GM03348 (cell line): Measurements from ENCODE around the gene SLC66A3.

ENCODE experiments used
- DNase-seq: peaks from one replicate; pipeline ENCODE4 v3.0.0; 2012; ENCODE audit warnings: low spot score

Gene SLC66A3

DNA sequence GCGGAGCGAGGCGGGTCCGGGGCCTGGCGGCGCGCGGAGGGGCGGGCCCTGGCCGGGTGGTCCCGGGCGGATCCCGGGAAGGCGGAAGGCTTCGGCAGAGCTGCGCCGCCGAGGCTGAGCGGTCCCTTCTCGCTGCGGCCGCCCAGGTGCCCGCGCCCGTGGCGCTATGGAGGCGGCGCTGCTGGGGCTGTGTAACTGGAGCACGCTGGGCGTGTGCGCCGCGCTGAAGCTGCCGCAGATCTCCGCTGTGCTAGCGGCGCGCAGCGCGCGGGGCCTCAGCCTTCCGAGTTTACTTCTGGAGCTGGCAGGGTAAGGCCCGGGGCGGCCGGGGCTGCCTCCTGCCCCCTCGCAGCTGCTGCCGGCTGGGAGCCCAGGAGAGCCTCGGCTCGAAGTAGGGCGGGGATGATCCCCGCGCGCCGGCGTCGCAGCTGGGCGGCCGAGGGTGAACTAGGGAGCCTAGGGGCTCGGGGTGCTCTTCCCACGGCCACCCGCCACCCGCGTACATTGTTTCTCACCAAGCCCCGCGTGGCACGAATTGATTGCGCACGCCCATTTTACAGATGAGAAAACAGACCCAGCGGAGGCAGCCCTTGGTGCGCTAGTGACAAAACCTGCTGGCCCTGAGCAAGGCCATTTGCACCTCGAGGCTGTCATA is at the start of gene SLC66A3:
SLC66A3 (plus strand) TSS at position 87 of the 655 bp plus-strand sequence; CDS start at position 167, 80 bp downstream.
- no peak for DNase-seq

DNA sequence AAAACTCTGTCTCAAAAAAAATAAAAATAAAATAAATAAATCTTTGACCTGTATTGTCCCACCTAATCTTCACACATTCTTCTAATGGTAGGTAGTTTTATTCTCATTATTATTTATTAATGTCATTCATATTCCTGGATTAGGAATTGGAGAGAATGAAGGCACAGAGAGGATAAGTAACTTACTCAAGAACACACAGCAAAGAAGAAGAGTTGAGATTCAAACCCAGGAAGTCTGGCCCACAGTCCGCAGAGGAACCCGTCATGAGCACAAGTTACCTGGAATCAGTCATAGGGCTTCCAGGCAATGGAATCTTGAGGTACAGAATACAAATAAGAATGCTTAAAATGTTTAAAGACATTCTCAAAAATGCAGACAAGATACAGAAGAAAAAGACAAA is 46.3 kb upstream of the SLC66A3 start:
- DNase-seq: no peak

DNA sequence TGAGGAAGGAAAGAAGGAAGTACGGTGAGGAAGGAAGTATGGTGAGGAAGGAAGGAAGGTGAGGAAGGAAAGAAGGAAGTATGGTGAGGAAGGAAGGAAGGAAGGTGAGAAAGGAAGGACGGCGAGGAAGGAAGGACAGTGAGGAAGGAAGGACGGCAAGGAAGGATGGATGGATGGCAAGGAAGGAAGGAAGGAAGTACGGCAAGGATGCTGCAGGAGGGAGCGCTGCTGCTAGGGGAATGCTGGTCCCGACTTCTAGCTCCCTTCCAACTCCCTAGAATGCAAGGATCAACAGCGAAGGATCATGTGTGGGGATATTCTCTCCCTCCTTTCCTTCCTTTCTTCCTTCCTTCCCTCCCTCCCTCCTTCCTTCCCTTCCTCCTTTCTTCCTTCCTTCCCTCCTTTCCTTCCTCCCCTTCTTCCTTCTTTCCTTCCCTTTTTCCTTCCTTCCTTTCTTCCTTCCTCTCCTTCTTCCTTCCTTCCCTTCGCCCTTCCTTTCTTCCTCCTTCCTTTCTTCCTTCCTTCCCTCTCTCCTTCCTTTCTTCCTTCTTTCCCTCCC is 42.3 kb upstream of the SLC66A3 start:
- DNase-seq: no peak

DNA sequence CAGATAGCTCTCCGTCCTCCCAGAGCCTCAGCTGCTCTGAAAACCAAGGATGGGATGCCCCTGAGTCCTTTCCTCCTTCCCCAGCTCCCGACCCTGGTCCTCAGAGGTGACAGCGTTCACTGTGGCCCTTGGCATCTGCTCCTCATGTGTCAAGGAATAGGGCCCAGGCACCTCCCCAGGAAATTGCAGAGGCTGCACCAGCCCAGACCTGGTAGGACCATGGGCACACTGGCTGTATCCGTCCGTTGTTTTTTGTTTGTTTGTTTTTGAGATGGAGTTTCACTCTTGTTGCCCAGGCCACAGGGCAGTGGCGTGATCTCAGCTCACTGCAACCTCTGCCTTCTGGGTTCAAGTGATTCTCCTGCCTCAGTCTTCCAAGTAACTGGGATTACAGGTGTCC is 37.5 kb upstream of the SLC66A3 start:
- no peak for DNase-seq

DNA sequence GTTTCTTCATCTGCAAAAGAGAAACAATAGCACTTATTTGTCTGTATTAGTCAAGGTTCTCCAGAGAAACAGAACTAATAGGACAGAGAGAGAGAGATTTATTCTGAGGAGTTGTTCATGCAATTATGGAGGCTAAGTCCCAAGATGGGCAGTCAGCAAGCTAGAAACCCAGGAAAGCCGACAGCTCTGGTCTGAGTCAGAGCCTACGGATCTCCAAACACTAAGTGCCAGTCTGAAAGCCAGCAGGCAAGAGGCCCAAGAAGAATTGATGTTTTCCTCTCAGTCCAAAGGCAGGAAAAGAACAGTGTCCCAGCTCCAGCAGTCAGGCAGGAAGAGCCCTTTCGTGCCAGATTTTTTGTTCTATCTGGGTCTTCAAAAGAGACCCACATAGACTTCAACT is 36.5 kb upstream of the SLC66A3 start:
- no peak for DNase-seq

DNA sequence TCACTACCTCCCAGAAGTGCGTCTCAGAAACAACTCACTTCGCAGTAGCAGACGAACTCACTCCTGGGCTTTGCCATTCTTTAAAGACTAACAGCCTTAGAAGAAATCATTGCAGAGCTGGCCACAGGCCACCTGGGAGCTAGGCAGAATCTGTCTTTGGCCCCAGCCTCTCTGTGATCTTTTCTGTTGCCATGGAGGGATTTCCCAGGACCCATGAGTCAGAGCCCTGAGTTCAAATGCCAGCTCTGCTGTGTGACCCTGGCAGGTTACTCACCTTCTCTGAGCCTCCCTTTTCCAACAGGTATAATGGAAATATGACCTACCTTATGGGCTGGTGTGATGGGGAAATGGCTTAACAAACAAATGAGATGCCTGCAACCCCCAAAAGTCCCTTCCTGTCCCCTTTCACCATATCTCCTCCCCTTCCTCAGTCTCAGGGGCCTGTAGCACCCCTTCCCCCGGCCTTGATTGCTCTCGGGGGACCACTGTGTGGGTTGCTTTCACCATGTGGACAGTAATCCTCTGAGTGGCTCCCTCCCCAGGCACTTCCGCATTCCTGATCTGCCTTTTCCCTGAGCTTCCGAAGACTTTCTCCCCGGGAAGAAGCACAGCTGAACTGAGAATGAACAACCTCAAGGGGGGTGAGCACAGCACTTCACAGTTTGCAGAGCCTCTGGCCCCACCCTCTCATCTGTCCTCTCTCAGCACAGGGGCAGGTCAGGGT is 34.0 kb upstream of the SLC66A3 start:
- DNase-seq: peak; percentile 54

DNA sequence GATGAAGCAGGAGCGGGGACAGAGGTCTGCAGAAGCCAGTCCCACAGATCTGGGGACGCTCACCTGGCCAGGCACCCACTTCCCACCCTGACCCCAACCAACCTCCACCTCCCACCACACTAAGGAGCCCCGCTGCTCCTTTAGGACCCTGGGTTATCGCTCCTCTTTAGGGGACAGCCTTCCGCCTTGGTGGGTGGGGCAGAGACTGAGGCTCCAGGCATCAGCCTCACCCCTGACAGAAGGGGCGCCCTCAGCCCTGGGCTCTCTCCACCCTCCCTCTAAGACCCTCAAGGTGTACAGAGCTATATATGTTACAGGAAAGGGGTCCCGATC is 33.5 kb upstream of the SLC66A3 start:
- DNase-seq: no peak

DNA sequence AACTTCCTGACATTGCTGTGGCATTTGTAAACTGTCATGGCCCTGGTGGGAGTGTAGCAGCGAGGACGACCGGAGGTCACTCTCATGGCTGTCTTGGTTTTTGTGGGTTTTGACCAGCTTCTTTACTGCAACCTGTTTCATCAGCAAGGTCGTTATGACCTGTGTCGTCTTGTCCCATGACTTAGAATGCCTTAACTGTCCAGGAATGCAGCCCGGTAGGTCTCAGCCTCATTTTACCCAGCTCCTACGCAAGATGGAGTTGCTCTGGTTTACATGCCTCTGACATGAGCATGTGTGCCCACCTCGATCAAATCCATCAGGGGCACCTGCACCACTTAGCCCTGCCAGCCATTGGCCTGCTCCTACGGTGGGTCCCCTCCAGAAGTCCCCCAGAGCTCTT is 32.9 kb upstream of the SLC66A3 start:
- DNase-seq: no peak

DNA sequence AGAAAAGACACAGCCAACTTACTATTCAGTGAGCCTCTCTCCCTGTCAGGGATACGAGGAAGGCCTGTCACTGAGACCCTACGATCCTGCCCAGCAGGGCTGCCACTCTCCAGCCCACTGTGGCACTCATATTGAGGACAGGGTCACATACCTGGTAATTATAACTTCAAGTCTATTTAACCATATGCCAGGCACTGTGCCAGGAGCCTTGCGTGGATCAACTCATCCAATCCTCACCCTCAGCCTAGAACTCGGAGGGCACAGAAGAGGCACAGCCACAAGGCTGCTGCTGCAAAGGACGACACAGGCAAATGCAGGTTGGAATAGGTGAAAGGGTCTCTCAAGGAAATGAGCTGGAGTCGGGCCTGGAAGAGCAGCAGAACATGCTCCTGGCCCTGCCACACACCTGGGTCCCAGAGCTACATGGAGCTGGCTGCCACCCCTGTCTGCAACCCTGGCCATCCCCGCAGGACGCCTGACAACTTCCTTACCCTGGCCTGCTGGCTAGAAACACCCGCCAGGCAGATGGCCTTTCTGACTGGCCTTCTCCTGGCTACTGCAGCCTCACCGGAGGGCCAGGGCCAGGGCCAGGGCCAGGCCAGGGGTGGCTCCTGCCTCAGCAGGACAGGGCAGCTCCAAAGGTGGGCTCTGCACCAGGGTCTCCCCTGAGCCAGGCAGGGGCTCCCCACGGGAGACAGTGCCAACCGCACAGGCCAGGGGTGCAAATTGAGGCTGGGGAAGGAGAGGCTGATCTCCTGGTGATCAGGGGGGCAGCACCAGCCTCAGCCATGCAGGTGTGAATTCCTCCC is 32.1 kb upstream of the SLC66A3 start:
- no peak for DNase-seq

DNA sequence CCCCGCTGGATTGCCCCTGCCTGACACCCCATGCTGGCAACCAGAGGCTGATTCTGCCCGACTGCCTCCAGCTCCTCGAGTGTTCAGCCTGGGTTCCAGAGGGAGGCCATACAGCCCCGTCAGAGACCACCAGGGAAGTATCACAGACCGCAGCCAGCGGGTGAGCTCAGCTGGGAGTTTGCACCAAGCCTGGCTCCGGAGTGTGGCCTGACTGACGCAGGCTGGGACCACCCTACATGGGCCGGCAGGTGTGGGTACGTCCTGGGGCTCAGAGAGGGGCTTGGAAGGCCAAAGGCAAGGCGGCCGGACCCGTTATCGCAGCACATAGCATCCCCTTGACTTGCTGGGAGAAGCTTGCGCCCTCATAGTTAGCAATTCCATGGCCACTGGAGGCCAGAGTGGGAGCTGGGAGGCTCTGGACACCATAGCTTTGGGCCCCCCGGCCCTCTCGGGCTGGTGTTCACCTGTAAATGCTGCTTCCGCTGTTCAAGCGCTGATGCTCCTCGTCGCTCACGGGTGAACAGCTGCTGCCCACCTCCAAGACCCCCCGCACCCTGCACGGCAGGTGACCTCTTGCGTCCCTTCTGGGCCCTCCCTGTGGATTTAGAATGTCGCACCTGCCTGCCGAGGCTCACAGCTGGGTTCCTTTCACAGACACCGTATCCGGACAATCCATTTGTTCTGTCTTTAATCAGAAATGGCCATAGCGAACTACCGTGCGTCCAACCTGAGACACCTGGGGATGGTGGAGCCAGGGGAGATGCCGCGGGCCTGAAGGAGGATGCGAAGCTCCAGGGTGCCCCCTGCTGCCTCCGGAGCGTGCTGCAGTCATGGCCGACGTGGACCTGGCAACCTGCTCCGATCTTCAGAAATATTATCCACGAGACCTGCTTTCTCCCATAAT is 31.2 kb upstream of the SLC66A3 start:
- DNase-seq: peak; percentile 86

DNA sequence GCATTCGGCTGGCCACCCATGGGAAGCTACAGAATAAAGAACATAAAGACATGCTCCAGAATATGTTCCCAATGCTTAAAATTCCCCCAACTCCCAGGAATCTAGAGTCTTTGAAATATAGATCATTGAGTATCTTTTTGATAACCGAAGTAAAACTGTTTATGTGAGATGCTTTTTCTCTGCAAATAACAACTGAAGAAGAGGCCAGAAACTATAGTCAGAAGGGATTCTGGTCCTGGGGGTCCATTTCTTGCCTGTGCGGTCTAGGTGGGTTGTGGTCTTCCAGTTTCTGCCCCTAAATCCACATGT is 30.6 kb upstream of the SLC66A3 start:
- no peak for DNase-seq

DNA sequence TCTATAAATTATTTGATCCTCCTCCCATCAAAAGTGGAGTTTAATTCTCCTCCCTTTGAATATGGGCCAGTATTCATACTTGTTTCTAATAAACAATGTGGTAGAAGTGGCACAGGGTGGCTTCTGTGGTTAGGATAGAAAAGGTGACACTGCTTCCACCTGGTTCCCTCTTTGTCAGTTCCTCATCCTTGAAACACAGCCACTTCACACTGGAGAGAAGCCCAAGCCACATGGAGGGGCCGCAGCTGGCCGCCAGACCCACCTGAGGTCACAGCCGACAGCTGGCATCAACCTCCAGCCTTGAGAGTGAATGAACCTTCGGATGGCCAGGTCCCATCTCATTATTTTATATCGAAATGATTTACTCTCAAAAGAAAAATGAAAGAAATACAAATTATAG is 27.5 kb upstream of the SLC66A3 start:
- DNase-seq: no peak

DNA sequence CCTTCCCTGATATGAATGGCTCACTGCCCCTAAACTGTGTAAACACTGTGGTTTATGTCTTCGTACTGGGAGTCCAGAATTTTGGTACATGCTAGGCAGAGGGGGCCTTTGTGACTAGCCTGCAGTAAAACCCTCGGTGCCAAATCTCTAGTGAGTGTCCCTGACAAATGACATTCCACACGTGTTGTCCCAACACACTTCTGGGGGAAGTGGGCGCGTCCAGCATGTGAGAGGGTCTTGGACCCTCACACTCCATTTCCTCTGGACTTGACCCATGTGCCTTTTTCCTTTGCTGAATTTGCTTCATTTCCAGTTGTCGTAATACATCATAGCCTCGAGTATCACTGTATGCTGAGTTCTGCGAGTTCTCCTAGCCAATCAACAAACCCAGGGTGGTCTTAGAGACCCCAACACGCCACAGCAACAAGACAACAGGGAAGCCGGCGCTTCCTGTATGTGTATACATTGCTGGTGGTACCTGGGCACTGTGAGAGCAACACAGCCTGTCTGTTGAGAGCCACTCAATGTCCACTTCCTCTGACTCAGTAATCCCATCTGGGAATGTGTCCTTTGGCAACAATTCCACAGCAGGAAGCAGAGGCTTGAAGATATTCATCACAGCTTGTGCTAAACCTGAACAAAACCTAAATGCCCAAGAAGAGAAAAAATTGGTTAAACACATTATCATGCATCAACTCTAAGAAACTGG is 26.9 kb upstream of the SLC66A3 start:
- peak; percentile 63 for DNase-seq

DNA sequence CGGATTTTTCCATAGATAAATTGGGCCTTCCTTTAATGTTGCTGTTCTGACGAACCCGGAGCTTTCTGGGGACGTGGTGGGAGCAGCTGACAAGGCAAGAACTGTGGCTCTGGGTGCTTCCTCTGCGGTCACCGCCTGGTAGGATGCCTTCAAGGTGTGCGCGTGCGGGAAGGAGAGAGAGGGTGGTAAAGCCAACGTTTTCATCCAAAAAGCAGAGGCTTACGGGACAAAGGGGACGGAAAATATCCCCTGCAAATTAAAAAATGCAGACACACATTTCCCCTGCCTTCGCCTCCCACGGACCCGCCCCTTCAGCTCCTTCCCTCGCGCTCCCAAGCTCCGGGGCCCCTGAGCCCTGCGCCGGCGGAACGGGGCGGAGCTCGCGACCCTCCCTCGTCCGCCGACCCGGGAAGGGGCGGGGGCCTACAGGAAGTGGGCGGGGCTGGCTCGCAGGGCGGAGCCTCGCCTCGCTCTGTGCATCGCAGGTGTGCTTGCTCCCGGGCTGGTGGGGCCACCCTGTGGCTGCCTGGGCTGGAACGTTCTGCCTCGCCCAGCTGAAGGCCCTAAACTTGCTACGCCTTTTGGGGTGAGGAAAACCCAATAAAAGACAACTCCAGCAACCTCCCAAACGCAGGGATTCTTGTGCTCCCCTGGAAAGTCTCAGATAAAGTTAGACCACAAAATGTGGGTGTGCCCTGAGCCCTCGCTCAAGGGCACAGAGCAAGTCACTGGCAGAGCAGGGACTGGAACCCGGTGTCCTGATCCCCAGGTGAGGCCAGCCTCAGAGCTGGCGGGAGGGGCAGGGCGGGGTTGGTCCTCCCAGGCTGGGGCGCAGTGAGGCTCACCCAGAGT is 25.4 kb upstream of the SLC66A3 start:
- no peak for DNase-seq

DNA sequence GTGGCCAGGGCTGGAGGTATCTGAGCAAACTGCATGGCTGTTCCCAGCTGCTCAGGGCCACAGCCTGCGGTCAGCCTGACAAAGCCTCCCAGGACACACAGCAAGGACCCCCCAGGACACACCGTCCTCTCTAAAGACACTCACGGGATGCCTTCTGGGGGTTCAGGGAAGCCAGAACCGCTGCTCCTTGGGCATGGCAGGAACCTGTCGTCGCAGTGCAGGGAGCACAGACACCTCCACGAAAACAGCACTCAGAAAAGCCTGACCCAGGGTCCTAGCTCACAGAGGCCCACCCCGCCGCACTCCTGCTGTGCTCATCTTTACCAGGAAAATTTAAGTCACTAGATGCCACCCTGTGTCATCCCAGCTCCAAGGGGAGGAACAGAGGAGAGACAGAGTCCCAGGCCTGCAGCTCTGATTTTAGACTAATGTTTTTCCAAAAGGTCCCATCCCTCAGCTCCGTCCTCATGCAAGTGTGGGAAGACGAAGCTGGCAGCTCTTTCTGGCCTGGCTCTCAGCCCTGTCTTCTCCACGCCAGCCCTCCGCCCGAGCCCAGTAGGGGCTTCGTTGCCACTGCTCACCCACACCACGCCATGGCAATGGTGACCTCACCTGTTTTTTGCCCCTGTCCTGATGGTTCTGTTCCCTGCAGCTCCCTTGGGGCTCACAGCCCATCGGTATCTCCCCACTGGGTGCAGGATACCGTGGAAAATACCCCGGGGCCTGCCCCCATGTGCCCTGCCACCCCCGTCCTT is 23.9 kb upstream of the SLC66A3 start:
- no peak for DNase-seq

DNA sequence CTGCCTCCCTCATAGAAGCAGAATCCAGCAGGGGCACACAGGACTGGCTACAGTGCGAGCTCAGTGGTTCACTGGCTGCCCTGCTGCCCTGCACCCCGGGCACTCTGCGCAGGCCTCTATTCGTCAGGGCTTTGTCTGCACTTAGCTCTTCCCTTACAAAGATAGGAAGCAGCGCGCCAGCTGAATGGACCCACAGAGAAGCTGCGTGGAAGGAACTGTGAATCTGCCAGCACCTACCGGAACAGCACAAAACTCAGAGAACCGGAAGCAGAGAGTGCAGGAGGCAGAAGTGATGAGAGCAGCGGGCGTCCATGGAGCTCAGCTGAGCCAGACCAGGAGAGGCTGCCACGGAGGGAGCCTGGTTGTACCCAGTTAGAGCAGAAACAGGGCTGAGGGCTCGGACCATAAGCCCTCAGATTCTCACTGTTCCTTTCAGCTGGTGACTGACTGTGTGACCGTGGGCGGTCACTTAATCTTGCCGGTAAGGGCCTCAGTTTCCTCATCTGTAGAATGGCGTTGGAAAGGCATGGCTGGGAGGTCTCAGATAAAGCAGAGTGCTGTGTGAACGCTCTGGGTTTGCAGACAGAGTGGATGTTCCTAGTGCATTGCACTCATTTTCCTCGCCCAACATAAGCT is 23.1 kb upstream of the SLC66A3 start:
- DNase-seq: no peak

DNA sequence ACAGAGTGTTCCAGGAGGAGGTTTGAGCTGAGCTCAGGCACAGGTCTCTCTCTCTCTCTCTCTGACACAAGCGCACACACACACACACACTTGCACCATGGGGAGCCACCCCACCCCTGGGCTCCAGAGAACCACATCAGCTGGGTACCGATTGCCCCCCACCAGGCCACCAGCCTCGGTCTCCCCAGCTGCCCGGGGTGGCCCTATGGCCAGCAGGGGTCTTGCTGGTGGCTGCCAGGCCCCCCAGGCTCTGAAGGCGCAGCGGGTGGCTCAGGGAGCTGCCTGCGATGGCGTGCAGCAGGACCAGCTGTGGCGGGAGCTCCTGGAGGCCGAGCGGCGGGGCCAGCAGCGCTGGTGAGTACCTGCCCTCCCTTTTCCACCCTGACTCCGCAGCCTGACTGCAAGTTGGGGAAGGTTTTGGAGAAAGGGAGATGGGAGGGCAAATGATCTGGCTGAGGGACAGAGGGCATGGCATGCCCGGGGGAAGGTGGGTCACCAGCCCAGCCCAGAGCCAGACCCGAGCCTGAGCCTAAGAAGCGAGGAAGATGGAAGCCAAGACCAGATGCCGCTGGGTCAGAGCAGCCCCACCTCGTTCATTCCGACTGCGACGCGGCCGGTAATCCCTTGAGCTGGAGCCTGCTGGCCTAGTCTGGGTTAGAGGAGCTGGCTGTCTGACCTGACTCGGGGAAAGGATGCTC is 21.9 kb upstream of the SLC66A3 start:
- DNase-seq: no peak

DNA sequence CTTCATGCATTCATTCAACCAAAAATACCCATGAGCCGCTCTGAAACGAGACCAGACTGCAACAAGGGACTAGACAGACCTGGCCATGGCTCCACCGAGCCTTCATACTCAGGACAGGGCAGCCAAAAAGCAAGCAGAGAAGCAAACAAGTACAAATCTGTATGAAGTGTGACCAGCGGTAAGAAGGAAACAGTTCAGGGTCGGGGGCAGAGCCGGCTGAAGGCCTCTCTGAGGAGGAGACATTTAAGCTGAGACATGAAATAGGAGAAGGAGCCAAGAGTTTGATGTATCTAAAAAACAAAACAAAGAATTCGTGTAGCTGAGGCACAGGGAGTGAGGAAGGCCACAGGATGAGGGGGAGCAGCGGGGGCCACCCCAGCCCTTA is 21.3 kb upstream of the SLC66A3 start:
- DNase-seq: no peak

DNA sequence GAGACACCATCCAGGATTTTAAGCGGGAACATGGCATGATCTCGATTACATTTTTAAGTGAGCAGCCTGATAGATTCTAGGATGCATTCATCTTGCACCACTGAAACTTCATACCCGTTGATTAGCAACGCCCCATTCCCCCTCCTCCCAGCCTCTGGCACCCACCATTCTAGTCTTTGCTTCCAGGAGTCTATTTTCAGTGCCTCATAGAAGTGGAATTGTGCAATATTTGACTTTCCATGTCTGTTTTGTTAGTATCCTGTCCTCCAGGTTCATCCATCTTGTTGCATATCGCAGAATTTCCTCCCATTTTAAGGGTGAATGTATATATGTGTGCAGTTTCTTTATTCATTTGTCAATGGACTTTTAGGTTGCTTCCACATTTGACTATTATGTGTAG is 20.9 kb upstream of the SLC66A3 start:
- no peak for DNase-seq
